Large intestine (tissue), 3 donors: ENCODE results near the gene BEST1. TPM values are rescaled to one million over a fixed set of nuclear protein-coding genes. Genes with fewer than 3 reads are reported as not detected.
A peak's percentile ranks its signal among the peaks of the same experiment; 100 is the strongest.

Source experiments
- DNase-seq, 2 donors: peaks; one replicate each; pipeline versions ENCODE4 v3.0.0 to v3.0.0-alpha.2; 2013
- H3K27ac ChIP-seq: one replicate; pipeline ENCODE4 v1.5.1; 2013; ENCODE audit warnings: low read length
- H3K27me3 ChIP-seq: 2 replicates; pipeline ENCODE4 v1.6.1; 2013; ENCODE audit warnings: low read length; ENCODE audit not compliant: control insufficient read depth, insufficient read depth
- H3K36me3 ChIP-seq: 2 replicates; pipeline ENCODE4 v1.6.1; 2013; ENCODE audit warnings: low read length; ENCODE audit not compliant: control insufficient read depth, insufficient read depth
- H3K4me1 ChIP-seq: one replicate; pipeline ENCODE4 v1.6.1; 2013; ENCODE audit warnings: low read length; ENCODE audit not compliant: control insufficient read depth, insufficient read depth
- H3K4me3 ChIP-seq: one replicate; pipeline ENCODE4 v1.5.1; 2013; ENCODE audit warnings: low read length
- H3K9me3 ChIP-seq: one replicate; pipeline ENCODE4 v1.6.1; 2013; ENCODE audit warnings: mild to moderate bottlenecking, low read depth, low read length, moderate library complexity; ENCODE audit not compliant: control insufficient read depth
- WGBS: methylation state at CpG from one replicate; pipeline ENCODE4 v1.1.5; 2013; ENCODE audit warnings: low lambda C conversion rate; ENCODE audit not compliant: insufficient coverage; 5-methylcytosine and 5-hydroxymethylcytosine counted together
- polyA plus RNA-seq: library from polyadenylated mRNA; unstranded; fragments of 120-200 nt; gene quantifications from one replicate; pipeline ENCODE4 v1.2.1, GENCODE V29; 2013

Gene BEST1
- polyA plus RNA-seq, 1 donor, result 3.9 TPM

DNA sequence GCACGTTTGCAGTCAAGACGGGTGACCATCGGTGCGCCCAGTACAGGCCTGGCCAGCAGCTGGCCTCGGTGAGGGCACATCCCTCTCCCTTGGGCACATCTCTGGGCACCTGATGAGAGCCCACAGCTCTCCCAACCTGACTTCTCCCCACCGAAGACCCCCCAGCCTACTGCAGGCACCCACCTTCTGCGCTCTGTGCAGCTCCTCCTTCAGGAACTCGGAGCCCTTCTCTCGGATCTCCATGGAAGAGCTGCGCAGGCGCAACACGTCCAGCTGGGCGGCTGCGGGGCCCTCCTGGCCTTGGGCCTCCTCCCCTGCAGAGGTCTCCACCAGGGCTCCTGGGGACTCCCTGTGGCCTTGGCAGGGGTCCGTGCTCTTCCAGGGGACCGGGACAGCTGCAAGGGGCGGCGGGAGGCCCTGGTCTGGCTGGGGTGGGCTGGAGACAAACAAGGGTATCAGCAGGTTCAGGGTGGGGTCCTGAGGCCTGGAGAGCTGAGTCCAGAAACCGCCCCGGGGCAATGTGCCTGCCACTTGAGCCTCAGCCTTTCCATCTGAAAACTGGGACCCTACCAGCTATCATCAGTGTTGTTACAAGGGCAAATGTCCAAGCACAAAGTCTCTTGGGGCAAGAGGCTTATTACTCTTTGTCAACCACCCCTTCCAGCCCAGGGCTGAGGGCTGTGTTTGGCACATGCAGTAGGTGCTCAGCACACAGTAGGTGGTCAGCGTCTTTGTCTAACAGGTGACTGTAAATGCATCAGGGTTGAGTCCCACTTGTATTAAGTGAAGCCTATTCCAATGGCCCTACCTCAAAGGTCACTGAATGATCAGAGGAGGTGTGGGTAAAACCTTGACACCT is 42.1 kb upstream of the BEST1 start:
- H3K4me1 ChIP-seq, result peaks cover 45% of the 10 kb centered on the region
- DNase-seq, result no peak
- H3K9me3 ChIP-seq, result no peaks in the 10 kb centered on the region
- H3K27me3 ChIP-seq, result no peaks in the 10 kb centered on the region
- peak overlapping the region; percentile 65 for H3K27ac ChIP-seq
- no CpG with 5 or more reads among the region's 21 CpGs for WGBS
- H3K4me3 ChIP-seq, result no peak overlapping the region
- peaks cover 33% of the 10 kb centered on the region for H3K36me3 ChIP-seq

DNA sequence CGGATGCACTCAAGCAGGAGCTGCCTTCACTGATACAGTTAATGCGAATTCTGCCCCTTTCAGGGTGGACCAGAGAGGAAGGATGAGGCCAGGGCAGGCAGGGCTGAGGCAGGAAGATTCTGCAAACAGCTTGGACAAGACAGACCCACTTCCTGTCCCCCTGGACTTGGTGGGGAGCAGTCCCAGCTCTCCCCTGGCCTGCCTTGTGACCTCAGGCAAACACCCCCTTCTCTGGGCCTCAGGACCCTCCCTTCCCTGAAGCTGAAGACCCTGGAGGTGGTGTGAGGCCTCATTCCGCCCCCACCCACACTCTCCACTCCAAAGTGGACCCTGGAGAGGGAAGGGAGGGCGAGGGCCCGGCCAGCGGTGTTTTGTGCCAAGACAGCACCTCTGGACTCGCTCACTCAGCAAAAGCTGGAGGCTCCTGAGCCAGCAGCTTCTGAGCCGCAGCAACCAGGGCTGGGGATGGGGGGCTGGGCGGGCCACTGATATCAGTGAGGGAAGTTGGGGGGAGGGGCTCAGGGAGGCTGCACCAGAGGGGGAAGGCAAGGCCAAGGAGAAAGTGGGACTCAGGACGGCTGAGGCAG is 41.3 kb upstream of the BEST1 start:
- peak; percentile 64 to 76 for DNase-seq
- WGBS, result no CpG with 5 or more reads among the region's 10 CpGs
- Histone ChIP-seq H3K27me3 (no peaks in the 10 kb centered on the region), H3K36me3 (peaks cover 32% of the 10 kb centered on the region), H3K9me3 (no peaks in the 10 kb centered on the region), H3K4me1 (peaks cover 44% of the 10 kb centered on the region), H3K4me3 (no peak overlapping the region), H3K27ac (peak overlapping the region; percentile 65)

DNA sequence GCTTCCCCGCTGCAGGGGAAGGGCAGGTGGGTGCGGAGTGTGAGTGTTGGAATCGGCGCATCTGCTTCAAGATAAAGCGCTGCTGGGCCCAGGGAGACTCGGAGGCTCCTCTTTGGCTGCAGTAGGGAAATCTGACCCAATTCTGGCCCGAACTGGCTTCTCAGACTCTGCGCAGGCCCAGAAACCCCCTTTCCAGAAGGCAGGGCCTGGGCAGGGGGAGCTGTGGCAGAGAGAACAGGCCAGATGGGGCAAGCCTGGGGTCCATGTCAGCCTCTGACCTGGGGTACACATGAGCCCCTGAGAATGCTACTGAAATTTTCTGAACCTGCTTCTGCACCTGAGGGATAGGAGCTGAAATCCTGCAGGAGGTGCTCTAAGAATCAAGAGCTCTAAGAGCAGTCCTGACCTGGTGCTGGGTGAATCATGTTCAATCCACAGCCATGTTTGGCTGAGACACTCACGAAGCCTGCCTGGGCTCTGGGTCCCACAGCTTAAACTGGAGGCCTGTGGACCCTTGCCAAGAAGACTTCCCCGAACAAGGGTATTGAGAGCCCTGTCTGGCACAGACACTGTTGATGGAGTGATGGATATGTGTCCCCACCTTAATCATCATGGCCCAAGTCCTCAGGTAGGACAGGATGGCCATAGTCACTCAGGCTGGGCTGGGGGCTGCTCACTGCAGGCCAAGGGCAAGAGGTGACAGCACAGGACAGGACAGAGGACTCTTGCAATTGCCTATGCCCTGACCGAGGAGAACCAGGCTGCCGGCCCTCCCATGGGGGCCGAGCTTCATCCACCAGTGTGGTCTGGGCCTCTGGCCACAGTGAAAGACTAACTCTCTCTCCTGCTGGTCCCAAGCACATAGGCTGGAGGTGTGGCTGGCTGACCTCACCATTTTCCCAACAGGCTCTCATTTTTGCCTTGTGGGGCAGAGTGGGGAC is 39.7 kb upstream of the BEST1 start:
- no CpG with 5 or more reads among the region's 13 CpGs for WGBS
- Histone ChIP-seq H3K9me3 (no peaks in the 10 kb centered on the region), H3K27ac (no peak overlapping the region)

DNA sequence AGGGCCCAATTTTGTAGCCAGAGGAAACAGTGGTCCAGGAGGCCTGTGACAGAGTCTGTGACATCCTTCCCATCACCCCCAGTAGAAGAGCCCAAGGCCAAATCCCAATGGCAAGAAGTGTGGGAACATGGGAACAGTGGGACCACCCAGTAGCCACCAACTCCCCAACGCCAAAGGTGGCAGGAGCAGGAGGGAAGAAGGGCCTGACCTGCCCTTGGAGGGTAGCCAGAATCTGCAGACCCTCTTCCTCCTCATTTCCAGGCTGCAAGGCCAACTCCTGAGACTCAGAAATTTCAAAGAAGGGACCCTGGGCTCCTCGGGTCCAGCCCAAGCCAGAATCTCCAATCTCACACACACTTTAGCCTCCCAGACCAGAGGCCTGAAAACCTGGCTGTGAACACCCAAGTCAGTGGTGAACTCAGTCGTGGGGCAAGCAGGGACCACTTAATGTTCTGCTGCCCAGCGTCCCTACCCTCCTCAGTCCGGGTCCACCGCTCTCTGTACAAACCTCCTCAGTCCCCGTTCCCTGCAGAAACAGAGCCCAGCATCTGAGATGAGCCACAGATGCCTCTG is 38.9 kb upstream of the BEST1 start:
- Histone ChIP-seq H3K4me3 (no peak overlapping the region), H3K36me3 (peaks cover 20% of the 10 kb centered on the region), H3K27me3 (no peaks in the 10 kb centered on the region), H3K27ac (no peak overlapping the region), H3K4me1 (peaks cover 23% of the 10 kb centered on the region), H3K9me3 (no peaks in the 10 kb centered on the region)
- DNase-seq, result no peak
- WGBS, result no CpG with 5 or more reads among the region's 7 CpGs

More for the DNA sequence above, 39.7 kb upstream of the BEST1 start:
- Histone ChIP-seq H3K36me3 (peaks cover 27% of the 10 kb centered on the region), H3K27me3 (no peaks in the 10 kb centered on the region), H3K4me3 (no peak overlapping the region), H3K4me1 (peaks cover 30% of the 10 kb centered on the region)
- no peak for DNase-seq

DNA sequence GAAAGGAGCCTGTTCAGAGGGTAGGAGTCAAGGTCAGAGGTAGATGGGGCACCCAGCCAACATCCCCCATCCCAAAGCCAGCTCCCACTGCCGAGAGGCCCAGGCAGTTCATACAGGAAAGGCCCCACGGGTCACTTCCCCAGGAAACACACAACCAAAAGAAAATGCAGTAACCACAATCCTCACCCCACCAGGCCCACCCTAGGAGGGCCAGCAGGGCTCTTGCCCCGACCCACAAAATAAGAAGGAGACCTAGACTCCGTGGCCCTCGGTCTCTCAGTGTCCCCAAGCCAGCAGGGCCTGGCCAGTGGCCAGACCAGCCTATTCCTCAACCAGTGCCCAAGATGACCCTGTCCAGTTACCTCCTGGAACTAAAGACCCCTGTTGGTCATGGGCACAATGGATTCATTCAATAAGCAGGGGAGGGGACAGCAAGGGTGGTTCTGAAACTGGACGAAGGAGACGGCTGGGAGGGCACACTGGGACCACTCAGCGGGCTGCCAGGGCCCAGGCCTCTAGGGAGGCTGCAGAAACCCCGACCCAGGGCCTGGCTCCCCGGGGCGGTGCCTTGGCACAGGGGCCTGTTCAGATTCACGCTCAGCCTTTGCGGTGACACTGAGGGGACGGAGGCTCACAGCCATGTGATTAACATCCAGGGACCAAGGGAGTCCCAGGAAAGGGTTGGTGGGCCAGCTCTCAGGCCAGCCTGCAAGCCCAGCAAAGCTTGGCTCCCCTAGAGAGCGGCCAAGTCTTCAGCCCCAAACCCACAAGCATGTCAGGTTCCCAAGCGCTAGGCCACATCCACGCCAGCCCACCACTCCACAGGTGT is 38.2 kb upstream of the BEST1 start:
- Histone ChIP-seq H3K9me3 (no peaks in the 10 kb centered on the region), H3K27me3 (no peaks in the 10 kb centered on the region), H3K27ac (no peak overlapping the region), H3K36me3 (peaks cover 13% of the 10 kb centered on the region), H3K4me3 (no peak overlapping the region), H3K4me1 (peaks cover 23% of the 10 kb centered on the region)
- 60% methylated on average over 1 of the region's 17 CpGs for WGBS
- no peak for DNase-seq

DNA sequence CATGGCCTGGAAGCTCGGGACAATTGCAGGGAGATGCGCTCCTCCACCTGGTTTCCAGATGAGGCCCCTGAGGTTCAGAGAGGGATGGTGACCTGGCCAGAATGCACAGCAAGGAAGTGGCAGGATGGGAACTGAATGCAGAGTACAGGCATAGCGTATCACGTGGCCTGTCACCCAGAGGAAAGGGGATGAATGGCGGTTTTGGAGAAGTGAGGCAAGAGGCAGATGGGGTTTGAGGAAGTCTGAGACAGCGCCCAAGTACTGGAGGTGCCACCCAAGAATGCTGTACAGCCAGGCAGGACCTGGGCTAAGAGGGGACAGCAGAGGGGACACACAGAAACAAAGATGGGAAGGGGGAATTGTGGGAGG is 37.6 kb upstream of the BEST1 start:
- no peak for DNase-seq
- Histone ChIP-seq H3K27ac (no peak overlapping the region), H3K9me3 (no peaks in the 10 kb centered on the region), H3K27me3 (no peaks in the 10 kb centered on the region), H3K36me3 (peaks cover 7% of the 10 kb centered on the region), H3K4me1 (peaks cover 23% of the 10 kb centered on the region), H3K4me3 (no peak overlapping the region)
- no CpG with 5 or more reads among the region's 6 CpGs for WGBS

DNA sequence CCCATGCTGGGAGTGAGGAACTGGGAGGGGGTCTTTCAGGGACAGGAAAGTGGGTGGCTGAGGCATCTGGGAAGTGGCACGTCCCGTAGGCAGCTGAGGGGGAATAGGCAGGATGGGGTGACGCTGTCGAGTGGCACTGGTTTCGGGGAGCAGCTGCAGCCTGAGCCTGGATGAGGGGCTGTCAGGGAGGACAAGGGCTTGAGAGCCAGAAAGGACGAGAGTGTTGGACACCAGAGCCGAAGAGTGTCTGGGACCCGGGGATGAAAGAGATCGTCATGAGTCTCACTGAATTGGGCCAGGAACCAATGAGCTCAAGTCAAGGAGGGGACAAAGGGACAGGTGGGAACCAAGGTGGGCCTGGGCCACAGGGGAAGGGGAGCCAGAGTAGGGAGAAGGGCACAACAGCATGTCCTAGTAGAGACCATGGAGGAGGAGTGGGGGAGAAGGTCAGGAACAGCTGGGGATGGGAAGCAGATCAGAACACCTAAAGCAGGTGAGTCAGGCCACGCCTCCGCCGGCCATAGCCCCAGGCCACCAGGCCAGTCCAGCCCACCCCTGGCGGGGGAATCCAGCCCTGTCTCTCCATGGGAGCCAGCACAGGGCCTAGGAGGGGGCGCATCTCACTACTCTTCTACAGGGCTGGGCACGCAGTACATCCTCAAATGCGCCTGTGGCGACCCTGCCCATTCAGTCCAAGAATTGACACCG is 37.0 kb upstream of the BEST1 start:
- Histone ChIP-seq H3K27ac (no peak overlapping the region), H3K4me3 (no peak overlapping the region), H3K27me3 (peaks cover 4% of the 10 kb centered on the region), H3K36me3 (peaks cover under 1% of the 10 kb centered on the region), H3K9me3 (no peaks in the 10 kb centered on the region), H3K4me1 (peaks cover 26% of the 10 kb centered on the region)
- DNase-seq, result no peak
- no CpG with 5 or more reads among the region's 18 CpGs for WGBS

DNA sequence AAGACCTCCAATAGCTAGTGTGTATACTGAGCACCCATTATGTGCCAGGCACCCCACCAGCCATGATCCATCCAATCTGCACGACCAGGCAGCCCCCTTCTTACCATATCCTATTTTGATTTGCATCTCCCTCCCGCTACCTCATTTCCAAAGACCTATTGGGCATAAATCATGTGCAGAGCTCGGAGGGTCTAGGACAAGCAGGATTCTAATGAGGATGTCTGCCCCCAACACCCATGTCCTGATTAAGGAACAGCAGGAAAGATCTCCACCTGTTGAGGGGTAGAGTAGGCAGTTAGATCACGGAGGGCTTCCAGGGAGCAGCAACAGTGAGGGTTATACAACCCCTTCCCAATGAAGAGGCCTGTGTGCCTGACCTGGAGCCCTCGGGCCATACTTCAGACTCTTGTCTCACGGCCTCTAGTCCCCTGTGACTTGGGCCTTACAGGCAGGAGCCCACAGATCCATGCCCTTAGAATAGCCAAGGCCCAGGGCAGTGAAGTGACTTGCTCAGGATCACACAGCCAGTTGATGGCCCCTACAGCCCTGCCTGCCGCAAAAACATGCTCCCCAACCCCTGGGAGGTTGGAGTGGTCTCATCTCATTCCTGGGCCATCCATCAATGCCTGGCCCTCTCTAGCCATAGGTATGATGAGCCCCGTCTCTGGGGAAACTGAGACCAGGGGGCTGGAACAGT is 36.3 kb upstream of the BEST1 start:
- DNase-seq, result no peak
- Histone ChIP-seq H3K9me3 (no peaks in the 10 kb centered on the region), H3K4me1 (peaks cover 23% of the 10 kb centered on the region), H3K27me3 (peaks cover 4% of the 10 kb centered on the region), H3K36me3 (no peaks in the 10 kb centered on the region), H3K27ac (no peak overlapping the region), H3K4me3 (no peak overlapping the region)
- WGBS, result no CpG with 5 or more reads among the region's 8 CpGs
